OCI-LY3 (cell line): ENCODE measurements around the gene SLC8A1.

ENCODE experiments used
- H2AFZ ChIP-seq: fragments of 200-600, 300-600 bp; shearing (Covaris generic); 2 replicates; pipeline ENCODE4 v1.6.0; 2014; ENCODE audit warnings: antibody characterized with exemption, low read depth, low read length
- H3K27ac ChIP-seq: fragments of 200-600, 300-600 bp; sonication (generic); 2 replicates; pipeline ENCODE4 v1.5.1; 2014; ENCODE audit warnings: mild to moderate bottlenecking, low read length, moderate library complexity, mixed read lengths
- H3K27me3 ChIP-seq: fragments of 200-600, 300-600 bp; sonication (generic); 2 replicates; pipeline ENCODE4 v1.6.1; 2014; ENCODE audit warnings: low read depth, low read length, mixed read lengths
- H3K36me3 ChIP-seq: fragments of 200-600, 300-600 bp; sonication (generic); replicated peaks from 2 replicates; pipeline ENCODE3; 2014; ENCODE audit warnings: low read depth, low read length, mixed read lengths
- H3K4me1 ChIP-seq: fragments of 300-600, 200-600 bp; sonication (generic); 2 replicates; pipeline ENCODE4 v1.6.1; 2014; ENCODE audit warnings: low read length, mixed read lengths
- H3K4me2 ChIP-seq: fragments of 200-600, 300-600 bp; sonication (generic); 2 replicates; pipeline ENCODE4 v1.6.1; 2014; ENCODE audit warnings: low read length, mixed read lengths
- H3K4me3 ChIP-seq: fragments of 300-600, 200-600 bp; sonication (generic); 2 replicates; pipeline ENCODE4 v1.5.1; 2014; ENCODE audit warnings: antibody characterized with exemption, mild to moderate bottlenecking, low read length, moderate library complexity
- H3K79me2 ChIP-seq: fragments of 300-600, 200-600 bp; shearing (Covaris generic); 2 replicates; pipeline ENCODE4 v1.6.1; 2014; ENCODE audit warnings: mild to moderate bottlenecking, low read length, mixed read lengths
- H3K9ac ChIP-seq: fragments of 300-600, 200-600 bp; shearing (Covaris generic); 2 replicates; pipeline ENCODE4 v1.6.0; 2014; ENCODE audit warnings: mild to moderate bottlenecking, low read length, moderate library complexity
- H3K9me3 ChIP-seq: fragments of 200-600, 300-600 bp; shearing (Covaris generic); 2 replicates; pipeline ENCODE4 v1.6.1; 2014; ENCODE audit warnings: low read length, mixed read lengths; ENCODE audit not compliant: insufficient read depth
- H4K20me1 ChIP-seq: fragments of 200-600, 300-600 bp; sonication (generic); 2 replicates; pipeline ENCODE4 v1.6.1; 2016; ENCODE audit warnings: low read length, mixed read lengths; ENCODE audit not compliant: insufficient read depth
- EZH2phosphoT487 ChIP-seq: fragments of 200-600 bp; shearing (Covaris generic); IDR thresholded peaks from 2 replicates; pipeline ENCODE4 v1.6.1; 2018; ENCODE audit warnings: antibody characterized with exemption, mixed run types, low read depth
- TF ChIP-seq, protein P1 (sequence below): fragments of 200-600, 300-600 bp; sonication (generic); IDR thresholded peaks from 2 replicates; pipeline ENCODE4 v1.5.1; 2014; ENCODE audit warnings: antibody characterized with exemption, low read length, low read depth

SLC8A1 gene

DNA sequence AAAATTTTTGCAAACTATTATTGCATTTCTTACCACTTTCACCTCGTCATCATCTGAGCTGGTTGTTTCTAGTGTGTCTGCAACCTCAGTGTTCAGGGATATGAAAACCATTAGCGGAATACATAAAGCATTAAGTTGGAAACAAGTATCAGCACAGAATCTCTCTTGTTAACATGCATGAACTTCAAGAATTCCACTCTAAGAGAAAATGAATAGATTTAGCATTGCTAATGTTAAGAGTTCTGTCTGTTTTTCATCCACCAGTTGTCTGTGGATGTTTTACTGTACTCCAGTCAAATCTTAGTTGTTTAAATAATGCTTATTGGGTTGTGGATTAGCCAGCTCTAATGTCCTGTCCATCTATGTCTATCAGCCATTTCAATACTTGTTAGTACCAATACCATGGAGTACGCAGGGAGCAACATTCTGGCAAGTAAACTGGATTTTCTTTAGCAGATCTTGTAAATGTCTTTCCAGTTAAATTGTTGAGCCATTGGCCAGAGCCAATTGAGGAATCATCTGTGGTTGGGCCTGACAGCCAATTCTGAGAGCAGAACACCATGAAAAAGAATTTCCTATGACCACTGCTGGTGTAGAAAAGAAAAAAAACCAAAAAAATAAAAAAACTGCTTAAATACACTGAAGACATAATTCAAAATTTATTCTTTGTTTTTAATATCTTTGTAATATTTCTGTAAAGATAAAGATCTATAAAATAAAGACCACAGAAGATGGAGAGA, 82.5 kb downstream of the SLC8A1 start:
- H3K27ac ChIP-seq, result no peak overlapping the region
- H3K36me3 ChIP-seq, result no peaks in the 10 kb centered on the region
- H3K9me3 ChIP-seq, result no peaks in the 10 kb centered on the region
- TF ChIP-seq EZH2phosphoT487, result no peak
- TF ChIP-seq, protein P1, sequence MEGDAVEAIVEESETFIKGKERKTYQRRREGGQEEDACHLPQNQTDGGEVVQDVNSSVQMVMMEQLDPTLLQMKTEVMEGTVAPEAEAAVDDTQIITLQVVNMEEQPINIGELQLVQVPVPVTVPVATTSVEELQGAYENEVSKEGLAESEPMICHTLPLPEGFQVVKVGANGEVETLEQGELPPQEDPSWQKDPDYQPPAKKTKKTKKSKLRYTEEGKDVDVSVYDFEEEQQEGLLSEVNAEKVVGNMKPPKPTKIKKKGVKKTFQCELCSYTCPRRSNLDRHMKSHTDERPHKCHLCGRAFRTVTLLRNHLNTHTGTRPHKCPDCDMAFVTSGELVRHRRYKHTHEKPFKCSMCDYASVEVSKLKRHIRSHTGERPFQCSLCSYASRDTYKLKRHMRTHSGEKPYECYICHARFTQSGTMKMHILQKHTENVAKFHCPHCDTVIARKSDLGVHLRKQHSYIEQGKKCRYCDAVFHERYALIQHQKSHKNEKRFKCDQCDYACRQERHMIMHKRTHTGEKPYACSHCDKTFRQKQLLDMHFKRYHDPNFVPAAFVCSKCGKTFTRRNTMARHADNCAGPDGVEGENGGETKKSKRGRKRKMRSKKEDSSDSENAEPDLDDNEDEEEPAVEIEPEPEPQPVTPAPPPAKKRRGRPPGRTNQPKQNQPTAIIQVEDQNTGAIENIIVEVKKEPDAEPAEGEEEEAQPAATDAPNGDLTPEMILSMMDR, result no peak
- no peaks in the 10 kb centered on the region for H3K4me1 ChIP-seq
- no peaks in the 10 kb centered on the region for H3K27me3 ChIP-seq
- no peaks in the 10 kb centered on the region for H4K20me1 ChIP-seq
- no peak overlapping the region for H3K4me3 ChIP-seq
- H3K79me2 ChIP-seq, result no peaks in the 10 kb centered on the region
- H2AFZ ChIP-seq, result no peak overlapping the region
- H3K9ac ChIP-seq, result no peak overlapping the region
- no peak overlapping the region for H3K4me2 ChIP-seq

DNA sequence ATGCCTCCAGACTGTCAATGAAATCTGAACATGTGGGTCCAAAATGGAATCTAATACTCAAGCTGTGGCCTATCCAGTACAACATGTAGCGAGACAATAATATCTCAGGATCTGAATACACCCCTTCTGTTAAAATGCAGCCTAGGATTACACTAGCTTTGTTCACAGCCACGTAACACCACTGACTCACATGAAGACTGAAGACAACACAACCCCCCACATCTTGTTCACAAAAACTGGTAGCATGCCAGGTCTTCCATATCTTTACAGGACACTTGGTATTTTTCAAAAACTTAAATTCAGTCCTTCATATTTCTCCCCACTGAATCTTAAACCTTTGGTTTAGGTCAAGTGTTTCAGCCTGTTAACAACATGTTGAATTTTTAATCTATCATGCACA, 84.2 kb downstream of the SLC8A1 start:
- H3K27me3 ChIP-seq, result no peaks in the 10 kb centered on the region
- H3K36me3 ChIP-seq, result no peaks in the 10 kb centered on the region
- no peak overlapping the region for H3K4me2 ChIP-seq
- no peaks in the 10 kb centered on the region for H4K20me1 ChIP-seq
- no peak overlapping the region for H3K27ac ChIP-seq
- no peak overlapping the region for H2AFZ ChIP-seq
- no peaks in the 10 kb centered on the region for H3K79me2 ChIP-seq
- H3K4me3 ChIP-seq, result no peak overlapping the region
- TF ChIP-seq, protein P1, result no peak
- no peak for TF ChIP-seq EZH2phosphoT487
- H3K9ac ChIP-seq, result no peak overlapping the region
- no peaks in the 10 kb centered on the region for H3K4me1 ChIP-seq
- no peaks in the 10 kb centered on the region for H3K9me3 ChIP-seq

DNA sequence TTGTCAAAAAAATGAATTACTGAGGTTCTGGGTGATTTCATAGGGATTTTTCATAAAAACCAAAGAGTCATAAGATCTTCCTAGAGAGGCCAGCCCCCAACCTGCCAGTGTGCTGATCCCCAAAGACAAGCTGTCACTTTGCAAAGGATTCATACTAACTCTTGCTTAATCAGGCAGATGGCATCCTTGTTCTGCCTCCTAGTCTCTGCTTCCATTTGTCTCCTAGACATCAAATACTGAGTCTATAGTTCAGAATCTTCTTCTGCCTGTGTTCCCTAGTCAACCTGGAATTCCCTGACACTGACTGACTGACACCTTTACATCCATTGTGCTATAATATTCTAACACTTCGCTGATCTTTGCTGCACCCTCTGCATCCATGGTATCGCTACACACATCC, 84.9 kb downstream of the SLC8A1 start:
- H3K9me3 ChIP-seq, result no peaks in the 10 kb centered on the region
- H2AFZ ChIP-seq, result no peak overlapping the region
- no peaks in the 10 kb centered on the region for H3K36me3 ChIP-seq
- H3K79me2 ChIP-seq, result no peaks in the 10 kb centered on the region
- no peak overlapping the region for H3K27ac ChIP-seq
- H3K4me3 ChIP-seq, result no peak overlapping the region
- no peaks in the 10 kb centered on the region for H4K20me1 ChIP-seq
- H3K27me3 ChIP-seq, result no peaks in the 10 kb centered on the region
- TF ChIP-seq, protein P1, result no peak
- no peak for TF ChIP-seq EZH2phosphoT487
- no peak overlapping the region for H3K9ac ChIP-seq
- H3K4me2 ChIP-seq, result no peak overlapping the region
- H3K4me1 ChIP-seq, result no peaks in the 10 kb centered on the region

DNA sequence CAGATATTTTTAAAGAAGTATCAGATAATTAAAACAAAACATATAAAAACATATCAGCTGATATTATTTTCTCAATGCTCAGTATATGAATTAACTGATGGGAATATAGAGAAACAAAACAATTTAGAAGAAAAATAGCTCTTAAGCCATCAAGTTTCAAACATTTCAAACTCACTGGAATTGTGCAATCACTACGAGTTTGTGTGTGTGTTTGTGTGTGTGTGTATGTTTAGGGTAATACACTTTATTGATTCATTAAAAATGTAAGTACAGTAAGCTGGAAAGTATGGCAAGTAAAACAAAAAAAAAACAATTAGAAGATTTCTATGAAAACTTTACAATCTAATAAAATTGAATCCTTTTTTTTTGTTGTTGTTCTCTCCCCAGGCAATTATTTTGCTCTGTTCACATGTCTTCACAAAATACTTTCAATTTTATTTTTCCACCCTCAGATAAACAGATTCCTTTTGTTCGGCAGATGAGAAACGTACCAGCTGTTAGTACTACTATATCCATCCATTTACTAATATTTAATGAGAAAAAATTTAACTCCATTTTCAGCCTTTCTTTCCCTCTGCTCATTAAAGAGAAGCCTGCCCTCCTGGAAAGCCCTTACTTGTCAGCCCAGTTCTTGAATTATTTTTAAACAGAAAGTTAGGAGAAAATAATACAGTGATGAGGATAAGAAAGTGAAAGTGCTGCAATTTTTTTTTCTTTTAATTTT, 87.6 kb downstream of the SLC8A1 start:
- no peak overlapping the region for H3K27ac ChIP-seq
- H3K27me3 ChIP-seq, result no peaks in the 10 kb centered on the region
- TF ChIP-seq EZH2phosphoT487, result no peak
- TF ChIP-seq, protein P1, result no peak
- H3K4me1 ChIP-seq, result no peaks in the 10 kb centered on the region
- H3K36me3 ChIP-seq, result no peaks in the 10 kb centered on the region
- H3K79me2 ChIP-seq, result no peaks in the 10 kb centered on the region
- no peaks in the 10 kb centered on the region for H3K9me3 ChIP-seq
- peak overlapping the region; percentile 38 for H3K4me2 ChIP-seq
- no peak overlapping the region for H3K9ac ChIP-seq
- no peak overlapping the region for H2AFZ ChIP-seq
- H3K4me3 ChIP-seq, result peak overlapping the region; percentile 15; the same call in 1 of the 2 replicates
- no peaks in the 10 kb centered on the region for H4K20me1 ChIP-seq
